ENCODE data around the gene NCK2.

NCK2 gene

GRCh38 chr2:105929516-105929915, 184.8 kb downstream of the NCK2 start:
- DNase-seq, result peak; percentile 25 to 34

GRCh38 chr2:105932582-105932981, 187.9 kb downstream of the NCK2 start:
- DNase-seq, result no peak

GRCh38 chr2:105933906-105934305, 189.2 kb downstream of the NCK2 start:
- DNase-seq, result no peak

- peak; percentile 26 to 29 for DNase-seq
These were observed 189.8 kb downstream of the NCK2 start for GRCh38 chr2:105934467-105934866.

GRCh38 chr2:105935063-105935462, 190.4 kb downstream of the NCK2 start:
- DNase-seq, result no peak

GRCh38 chr2:105936954-105937353, 192.2 kb downstream of the NCK2 start:
- DNase-seq, result no peak

GRCh38 chr2:105937498-105938097, 192.9 kb downstream of the NCK2 start:
- no peak for DNase-seq

Data from activated CD4-positive, alpha-beta T cell treated with anti-CD3 and anti-CD28 coated beads, Interleukin-2, amount 50 U/mL, for 4 hours (primary cell).